22Rv1 (cell line): ENCODE data around the gene ZCCHC17.

Experiments used
- H3K27ac ChIP-seq: fragments of 450-650 bp; 2 replicates; pipeline ENCODE4 v1.5.1; 2017
- ZFX ChIP-seq: fragments of 450-650 bp; IDR thresholded peaks from 2 replicates; pipeline ENCODE4 v1.6.1; 2017; ENCODE audit warnings: antibody characterized with exemption, borderline replicate concordance
- TF ChIP-seq, protein P1 (sequence below): fragments of 450-650 bp; IDR thresholded peaks from 2 replicates; pipeline ENCODE4 v1.5.1; 2017; ENCODE audit warnings: mild to moderate bottlenecking

Gene ZCCHC17, protein sequence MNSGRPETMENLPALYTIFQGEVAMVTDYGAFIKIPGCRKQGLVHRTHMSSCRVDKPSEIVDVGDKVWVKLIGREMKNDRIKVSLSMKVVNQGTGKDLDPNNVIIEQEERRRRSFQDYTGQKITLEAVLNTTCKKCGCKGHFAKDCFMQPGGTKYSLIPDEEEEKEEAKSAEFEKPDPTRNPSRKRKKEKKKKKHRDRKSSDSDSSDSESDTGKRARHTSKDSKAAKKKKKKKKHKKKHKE

DNA sequence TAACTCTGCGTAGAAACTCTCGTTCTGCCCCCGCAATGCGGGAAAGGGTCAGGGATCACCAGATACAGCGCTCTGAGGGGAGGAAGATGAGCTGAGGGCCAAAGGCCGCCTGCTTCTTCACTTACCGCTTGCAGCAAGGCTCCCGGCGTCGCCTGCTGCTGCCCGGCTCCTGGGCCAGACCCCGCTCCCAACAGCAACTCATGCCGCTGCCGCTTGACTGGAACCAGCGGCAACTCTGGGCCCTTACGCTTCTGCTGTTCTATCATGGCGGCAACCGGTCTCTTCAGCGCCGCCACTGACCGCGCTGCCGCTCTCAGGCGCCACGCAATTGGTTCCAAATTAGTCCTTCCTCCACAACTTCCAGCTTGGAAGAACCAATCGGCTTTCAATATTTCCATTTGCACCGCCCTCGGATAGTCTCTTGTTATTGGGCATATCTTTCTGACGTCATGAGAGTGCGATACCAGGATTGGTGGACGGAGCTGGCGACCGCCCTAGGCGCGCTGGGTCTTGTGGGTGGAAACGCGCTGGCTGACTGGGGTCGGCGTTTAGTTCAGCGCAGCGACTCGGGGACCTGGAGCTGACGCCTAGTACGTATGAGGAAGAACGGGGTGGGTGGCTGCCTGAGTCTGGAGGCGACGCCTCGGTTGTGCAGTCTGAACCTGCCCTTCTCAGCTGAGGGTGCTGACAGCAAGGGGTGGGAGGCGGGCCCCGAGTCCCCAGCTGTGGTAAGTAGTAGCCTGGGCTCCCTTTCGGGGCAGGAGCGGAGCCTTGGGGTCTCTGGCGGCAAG is at the start of gene ZCCHC17, which contains the start of gene SNRNP40:
Gene ZCCHC17 (plus strand): TSS at position 547 of the 791 bp plus-strand sequence. CDS start 13,067 bp downstream, outside the sequence.
Gene SNRNP40 (minus strand): TSS at position 303 of the 791 bp plus-strand sequence. CDS start 37 bp downstream, at position 266.
- H3K27ac ChIP-seq, result peak within 1 kb of the TSS; percentile 75
- no peak for TF ChIP-seq ZFX
- TF ChIP-seq, protein P1, sequence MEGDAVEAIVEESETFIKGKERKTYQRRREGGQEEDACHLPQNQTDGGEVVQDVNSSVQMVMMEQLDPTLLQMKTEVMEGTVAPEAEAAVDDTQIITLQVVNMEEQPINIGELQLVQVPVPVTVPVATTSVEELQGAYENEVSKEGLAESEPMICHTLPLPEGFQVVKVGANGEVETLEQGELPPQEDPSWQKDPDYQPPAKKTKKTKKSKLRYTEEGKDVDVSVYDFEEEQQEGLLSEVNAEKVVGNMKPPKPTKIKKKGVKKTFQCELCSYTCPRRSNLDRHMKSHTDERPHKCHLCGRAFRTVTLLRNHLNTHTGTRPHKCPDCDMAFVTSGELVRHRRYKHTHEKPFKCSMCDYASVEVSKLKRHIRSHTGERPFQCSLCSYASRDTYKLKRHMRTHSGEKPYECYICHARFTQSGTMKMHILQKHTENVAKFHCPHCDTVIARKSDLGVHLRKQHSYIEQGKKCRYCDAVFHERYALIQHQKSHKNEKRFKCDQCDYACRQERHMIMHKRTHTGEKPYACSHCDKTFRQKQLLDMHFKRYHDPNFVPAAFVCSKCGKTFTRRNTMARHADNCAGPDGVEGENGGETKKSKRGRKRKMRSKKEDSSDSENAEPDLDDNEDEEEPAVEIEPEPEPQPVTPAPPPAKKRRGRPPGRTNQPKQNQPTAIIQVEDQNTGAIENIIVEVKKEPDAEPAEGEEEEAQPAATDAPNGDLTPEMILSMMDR, result peak; percentile 29

DNA sequence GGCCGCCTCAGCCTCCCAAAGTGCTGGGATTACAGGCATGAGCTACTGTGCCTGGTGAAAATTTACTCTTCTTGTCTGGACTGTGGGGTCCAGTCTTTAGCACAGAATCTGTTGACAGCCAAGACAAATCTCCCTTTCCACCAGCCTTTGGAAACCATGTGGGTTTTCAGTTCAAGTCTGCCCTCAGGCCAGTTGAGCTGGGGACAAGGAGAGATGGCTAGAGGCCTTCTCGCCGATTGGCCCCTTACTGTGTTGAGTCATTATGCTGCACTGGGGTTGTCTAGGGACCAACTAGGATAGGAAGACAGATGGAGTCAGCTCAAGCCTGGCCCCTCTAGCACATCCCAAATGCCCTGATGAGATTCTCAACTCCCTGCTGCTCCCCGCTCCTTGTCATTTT is 48.6 kb upstream of the ZCCHC17 start:
- H3K27ac ChIP-seq, result no peak overlapping the region
- TF ChIP-seq, protein P1, result no peak

DNA sequence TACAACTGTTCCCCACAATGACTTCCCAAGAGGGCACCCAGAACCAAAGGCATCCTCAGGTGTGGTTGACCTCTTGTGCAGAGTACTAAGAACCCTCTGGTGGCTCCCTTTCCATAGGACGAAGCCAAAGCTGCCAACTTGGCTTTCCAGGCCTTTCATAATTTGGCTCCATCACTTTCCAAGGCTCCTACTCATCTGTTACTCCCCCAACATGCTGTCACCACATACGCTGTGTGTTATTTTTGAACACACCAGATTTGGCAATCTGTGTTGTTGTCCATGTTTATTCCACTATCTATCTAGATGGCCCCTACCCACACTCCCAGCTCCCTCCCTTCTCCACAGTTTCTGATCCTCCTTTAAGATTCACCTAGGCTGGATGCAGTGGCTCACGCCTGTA is 47.0 kb upstream of the ZCCHC17 start:
- H3K27ac ChIP-seq, result no peak overlapping the region
- no peak for TF ChIP-seq ZFX
- TF ChIP-seq, protein P1, result no peak

DNA sequence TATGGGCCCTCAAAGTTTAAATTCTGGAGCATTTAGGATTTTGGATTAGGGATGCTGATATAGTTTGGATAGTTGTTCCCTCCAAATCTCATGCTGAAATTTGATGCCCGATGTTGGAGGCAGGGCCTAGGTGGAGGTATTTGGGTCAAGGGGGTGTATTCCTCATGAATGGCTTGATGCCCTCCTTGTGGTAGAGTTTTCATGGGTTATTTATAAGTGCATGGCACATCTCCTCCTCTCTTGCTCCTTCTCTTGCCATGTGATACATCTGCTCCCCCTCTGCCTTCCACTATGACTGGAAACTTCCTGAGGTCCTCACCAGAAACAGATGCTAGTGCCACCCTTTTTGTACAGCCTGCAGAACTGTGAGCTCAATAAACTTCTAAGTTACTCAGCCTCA is 39.6 kb upstream of the ZCCHC17 start:
- no peak for TF ChIP-seq ZFX
- TF ChIP-seq, protein P1, result no peak
- H3K27ac ChIP-seq, result no peak overlapping the region

DNA sequence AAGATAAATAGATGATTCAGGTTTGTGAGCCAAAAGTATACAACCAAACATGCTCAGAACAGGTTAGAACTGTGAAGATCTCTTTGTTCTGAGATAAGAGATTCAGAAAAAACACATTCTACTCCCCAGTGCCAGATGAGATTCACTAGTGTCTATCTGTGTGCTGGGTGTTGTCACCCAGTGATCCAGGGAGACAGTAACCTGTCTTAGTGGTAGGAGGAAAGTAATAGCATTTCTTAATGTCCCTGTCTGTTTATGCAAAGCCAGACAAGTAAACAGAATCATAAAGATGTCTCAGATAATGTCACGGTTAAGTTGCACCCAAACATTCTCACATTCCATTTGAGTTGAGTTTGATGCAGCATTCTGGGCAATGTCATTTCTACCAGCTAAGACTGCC is 38.3 kb upstream of the ZCCHC17 start:
- TF ChIP-seq, protein P1, result no peak
- TF ChIP-seq ZFX, result no peak

DNA sequence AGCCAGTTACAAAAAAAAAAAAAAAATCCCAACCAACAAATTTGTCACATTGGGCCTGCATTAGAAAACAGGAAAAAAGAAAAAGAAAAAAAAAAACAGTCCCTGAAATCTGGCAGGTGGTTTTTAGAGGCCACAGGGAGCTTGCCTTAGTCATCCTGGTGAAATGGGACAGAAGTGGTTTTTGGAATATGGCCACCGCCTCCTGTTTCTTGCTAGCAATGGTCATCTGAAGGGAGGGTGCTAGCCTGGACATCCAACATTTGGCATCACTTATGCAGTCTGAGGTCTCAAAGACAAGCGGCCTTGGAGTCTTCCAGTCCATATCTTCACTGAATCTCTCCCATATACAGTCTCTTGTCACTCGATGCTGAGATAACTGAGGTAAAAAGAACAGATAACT is 37.1 kb upstream of the ZCCHC17 start:
- H3K27ac ChIP-seq, result no peak overlapping the region
- TF ChIP-seq, protein P1, result no peak
- TF ChIP-seq ZFX, result no peak

More for the DNA sequence above, 38.3 kb upstream of the ZCCHC17 start:
- H3K27ac ChIP-seq, result no peak overlapping the region

DNA sequence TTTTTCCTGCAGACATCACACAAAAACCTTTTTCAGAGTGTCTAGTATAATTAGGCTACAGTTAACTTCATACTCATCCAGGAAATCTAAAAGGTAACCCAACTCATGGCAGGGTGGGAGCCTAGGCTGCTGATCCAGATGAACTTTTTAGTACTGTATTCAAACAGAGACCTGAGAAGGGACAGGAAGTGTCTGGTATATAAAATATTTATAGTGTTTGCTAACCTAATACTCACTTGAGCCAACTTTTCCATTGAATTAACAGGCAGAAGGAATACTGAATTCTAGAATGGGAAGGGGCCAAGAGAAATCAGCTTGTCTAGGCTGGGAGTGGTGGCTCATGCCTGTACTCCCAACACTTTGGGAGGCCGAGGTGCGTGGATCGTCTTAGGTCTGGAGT is 34.9 kb upstream of the ZCCHC17 start:
- peak overlapping the region; percentile 43 for H3K27ac ChIP-seq
- TF ChIP-seq, protein P1, result no peak
- TF ChIP-seq ZFX, result no peak

DNA sequence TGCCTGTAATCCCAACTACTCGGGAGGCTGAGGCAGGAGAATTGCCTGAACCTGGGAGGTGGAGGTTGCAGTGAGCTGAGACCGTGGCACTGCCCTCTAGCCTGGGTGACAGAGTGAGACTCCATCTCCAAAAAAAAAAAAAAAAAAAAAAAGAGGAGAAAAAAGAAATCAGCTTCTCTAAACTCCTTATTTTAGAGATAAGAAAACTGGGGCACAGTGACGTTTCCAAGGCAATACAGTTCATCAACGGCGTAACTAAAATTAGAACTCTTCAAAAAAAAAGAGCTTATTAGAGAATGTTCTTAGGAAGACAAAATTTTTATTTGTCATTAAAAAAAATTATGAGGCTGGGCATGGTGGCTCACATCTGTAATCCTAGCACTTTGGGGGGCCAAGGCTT is 34.4 kb upstream of the ZCCHC17 start:
- peak overlapping the region; percentile 43 for H3K27ac ChIP-seq
